Kidney (tissue), 14 donors: ENCODE results near the gene MBNL1. TPM values are rescaled to one million over a fixed set of nuclear protein-coding genes. Genes with fewer than 3 reads are reported as not detected.
A peak's percentile ranks its signal among the peaks of the same experiment; 100 is the strongest.

Experiments
- DNase-seq, 5 donors: peaks; one replicate each; pipeline ENCODE4 v3.0.0-alpha.2; 2013 to 2020
- FAIRE-seq: peaks from 2 replicates; lab custom pipeline; 2012; peaks lifted over from hg19 to GRCh38; lab: Jason Lieb, UNC
- H3K27ac ChIP-seq, 2 donors: one replicate each; pipeline ENCODE4 v1.7.0; 2013; ENCODE audit warnings: low read depth in 2 of 2, low read length in 2 of 2, inconsistent platforms in 1 of 2
- H3K27me3 ChIP-seq: one replicate; pipeline ENCODE4 v1.7.1; 2013; ENCODE audit warnings: low read length, inconsistent platforms; ENCODE audit not compliant: control insufficient read depth, insufficient read depth
- H3K36me3 ChIP-seq, 3 donors: one replicate each; pipeline versions ENCODE4 v1.7.0 to v1.7.1; 2013; ENCODE audit warnings: low read length in 3 of 3, control low read depth in 1 of 3, inconsistent platforms in 1 of 3; ENCODE audit not compliant: insufficient read depth in 3 of 3, control insufficient read depth in 2 of 3
- H3K4me1 ChIP-seq, 3 donors: one replicate each; pipeline versions ENCODE4 v1.7.0 to v1.7.1; 2013; ENCODE audit warnings: low read length in 3 of 3, inconsistent platforms in 1 of 3, low read depth in 1 of 3; ENCODE audit not compliant: control insufficient read depth in 2 of 3, insufficient read depth in 2 of 3
- H3K4me3 ChIP-seq, 3 donors: one replicate each; pipeline versions ENCODE4 v1.7.0 to v1.8.1; 2013; ENCODE audit warnings: low read length in 3 of 3, control low read depth in 1 of 3, inconsistent platforms in 1 of 3
- H3K9ac ChIP-seq, 3 donors: one replicate each; pipeline versions ENCODE4 v1.7.0 to v1.7.1; 2013; ENCODE audit warnings: low read length in 3 of 3, control low read depth in 1 of 3, inconsistent platforms in 1 of 3
- H3K9me3 ChIP-seq, 3 donors: one replicate each; pipeline versions ENCODE4 v1.7.0 to v1.7.1; 2013; ENCODE audit warnings: low read length in 3 of 3, control low read depth in 1 of 3, inconsistent platforms in 1 of 3; ENCODE audit not compliant: control insufficient read depth in 2 of 3, insufficient read depth in 1 of 3
- CTCF ChIP-seq: IDR thresholded peaks from 3 replicates; pipeline ENCODE4 v1.5.1; 2012; ENCODE audit warnings: mild to moderate bottlenecking, moderate library complexity, borderline replicate concordance; ENCODE audit not compliant: insufficient read depth; ENCODE audit errors: extremely low read depth
- intact Hi-C: fragments of 100-400 bp; cut with DNase I; formaldehyde crosslinking; loops from one replicate; pipeline ENCODE4 v1.11.1; 2022
- polyA plus RNA-seq: library from polyadenylated mRNA; stranded (reverse); fragments of 350-450 nt; fragmentation: Illumina TruSeq; extraction: RNeasy Lipid Tissue Mini Kit (QIAGEN cat#74804); gene quantifications from one replicate; pipeline ENCODE4 v1.2.3, GENCODE V29; 2014; ENCODE audit warnings: low read depth, low replicate concordance; ENCODE audit not compliant: insufficient read depth
- total RNA-seq: library from RNA; stranded (reverse); fragmentation: NEBNext Ultra II Directional; extraction: Animal tissue kit (Norgen Biotek cat#: 25700); gene quantifications from one replicate; pipeline ENCODE4 v1.2.1, GENCODE V29; 2021
- donor health status: control.
- donor health status: control.
- donor health status: control.
- donor health status: control.
- donor health status: control.
- donor health status: DM: yes; HTN: yes; CAD: no.
- donor health status: Normal renal cell carcinoma (clear cell type).

Gene MBNL1
- total and polyA plus RNA-seq, 2 donors from 2014 or later = 22.0 to 167 TPM

- Histone ChIP-seq H3K4me3 (no peak overlapping the region), H3K36me3 (no peaks in the 10 kb centered on the region), H3K9ac (no peak overlapping the region), H3K4me1 (peaks cover 0 to 33% (median 18%) of the 10 kb centered on the region in 3 donors), H3K9me3 (no peaks in the 10 kb centered on the region), H3K27ac (no peak overlapping the region), H3K27me3 (no peaks in the 10 kb centered on the region)
- no peak for TF ChIP-seq CTCF
- DNase-seq = no peak
- FAIRE-seq = no peak
- intact Hi-C loops = no loop called here
These were observed 132.2 kb downstream of the MBNL1 start for GRCh38 chr3:152400887-152401286.

- Histone ChIP-seq H3K27ac (no peak overlapping the region), H3K9ac (no peak overlapping the region), H3K4me1 (peaks cover 0 to 39% (median 19%) of the 10 kb centered on the region in 3 donors), H3K9me3 (no peaks in the 10 kb centered on the region), H3K4me3 (no peak overlapping the region), H3K27me3 (no peaks in the 10 kb centered on the region), H3K36me3 (no peaks in the 10 kb centered on the region)
- no peak for TF ChIP-seq CTCF
- DNase-seq = no peak
- intact Hi-C loops = no loop called here
- no peak for FAIRE-seq
These were observed 134.1 kb downstream of the MBNL1 start for GRCh38 chr3:152402695-152403451.

- DNase-seq = peak in 2 of 5 donors; percentile 14 to 66
- Histone ChIP-seq H3K36me3 (no peaks in the 10 kb centered on the region), H3K27ac (no peak overlapping the region), H3K9ac (no peak overlapping the region), H3K4me3 (no peak overlapping the region), H3K9me3 (no peaks in the 10 kb centered on the region), H3K27me3 (no peaks in the 10 kb centered on the region), H3K4me1 (peaks cover 0 to 39% (median 18%) of the 10 kb centered on the region in 3 donors)
- no peak for TF ChIP-seq CTCF
- intact Hi-C loops = no loop called here
- no peak for FAIRE-seq
These were observed 134.9 kb downstream of the MBNL1 start for GRCh38 chr3:152403632-152404066.
